GM18867 (cell line): ENCODE results near the gene C11orf98.
"Not testable (repeated sequence)": the region's sequence is repeated elsewhere in the genome, so short reads cannot be mapped to it uniquely, and the experiment has no call there.

ENCODE experiments used
- ATAC-seq: cut with Tn5 transposase; IDR thresholded peaks from one replicate; pipeline ENCODE4 v1.9.1; 2021; ENCODE audit warnings: mild to moderate bottlenecking, moderate library complexity; ENCODE audit not compliant: unreplicated experiment

C11orf98 gene

GRCh38 chr11:62665075-62665598 is at the start of gene C11orf98, which contains the start of gene CSKMT:
C11orf98 (minus strand) TSS chr11:62665210; CDS start chr11:62665169, 41 bp downstream.
CSKMT (plus strand) TSS chr11:62665312; CDS start chr11:62665880, 568 bp downstream.
- ATAC-seq: peak; percentile 85

GRCh38 chr11:62713343-62713742 is 48.3 kb upstream of the C11orf98 start:
- no peak for ATAC-seq

- ATAC-seq: no peak
Measured at GRCh38 chr11:62712861-62713260, 47.9 kb upstream of the C11orf98 start.

GRCh38 chr11:62712276-62712812 is 47.3 kb upstream of the C11orf98 start:
- ATAC-seq: no peak

- ATAC-seq: no peak
Measured at GRCh38 chr11:62710001-62710345, 45.0 kb upstream of the C11orf98 start.

GRCh38 chr11:62709247-62710000 is 44.4 kb upstream of the C11orf98 start:
- peak; percentile 70 for ATAC-seq

- ATAC-seq: no peak
Measured at GRCh38 chr11:62708793-62709192, 43.8 kb upstream of the C11orf98 start.

GRCh38 chr11:62708392-62708791 is 43.4 kb upstream of the C11orf98 start:
- ATAC-seq: no peak

GRCh38 chr11:62707277-62707861 is 42.4 kb upstream of the C11orf98 start, which contains the start of the genes BSCL2 and GNG3:
BSCL2 (minus strand) TSS chr11:62707424; CDS start chr11:62707195, 229 bp downstream.
GNG3 (plus strand) TSS chr11:62707676; CDS start chr11:62708296, 620 bp downstream.
- no peak for ATAC-seq

GRCh38 chr11:62706850-62707247 is 41.8 kb upstream of the C11orf98 start:
- ATAC-seq: no peak

- ATAC-seq: peak; percentile 61
Measured at GRCh38 chr11:62705880-62706849, 41.2 kb upstream of the C11orf98 start.

- ATAC-seq: no peak
Measured at GRCh38 chr11:62705413-62705812, 40.4 kb upstream of the C11orf98 start.

GRCh38 chr11:62703921-62704320 is 38.9 kb upstream of the C11orf98 start:
- ATAC-seq: not testable (repeated sequence)

GRCh38 chr11:62702246-62702645 is 37.2 kb upstream of the C11orf98 start:
- no peak for ATAC-seq

GRCh38 chr11:62694455-62695167 is 29.6 kb upstream of the C11orf98 start:
- no peak for ATAC-seq

- ATAC-seq: not testable (repeated sequence)
Measured at GRCh38 chr11:62693624-62694023, 28.6 kb upstream of the C11orf98 start.

- ATAC-seq: no peak
Measured at GRCh38 chr11:62689421-62690183, 24.6 kb upstream of the C11orf98 start, which contains the start of gene LRRN4CL. LRRN4CL (minus strand) TSS chr11:62689530; CDS start chr11:62688508, 1,022 bp downstream.

- ATAC-seq: no peak
Measured at GRCh38 chr11:62688491-62688890, 23.5 kb upstream of the C11orf98 start.
